ENCODE results near the gene GPR137B. TPM values are rescaled to one million over a fixed set of nuclear protein-coding genes. Genes with fewer than 3 reads are reported as not detected.

Gene GPR137B
- polyA plus RNA-seq, 1 donor from 2014 or later = 8.2 TPM

DNA sequence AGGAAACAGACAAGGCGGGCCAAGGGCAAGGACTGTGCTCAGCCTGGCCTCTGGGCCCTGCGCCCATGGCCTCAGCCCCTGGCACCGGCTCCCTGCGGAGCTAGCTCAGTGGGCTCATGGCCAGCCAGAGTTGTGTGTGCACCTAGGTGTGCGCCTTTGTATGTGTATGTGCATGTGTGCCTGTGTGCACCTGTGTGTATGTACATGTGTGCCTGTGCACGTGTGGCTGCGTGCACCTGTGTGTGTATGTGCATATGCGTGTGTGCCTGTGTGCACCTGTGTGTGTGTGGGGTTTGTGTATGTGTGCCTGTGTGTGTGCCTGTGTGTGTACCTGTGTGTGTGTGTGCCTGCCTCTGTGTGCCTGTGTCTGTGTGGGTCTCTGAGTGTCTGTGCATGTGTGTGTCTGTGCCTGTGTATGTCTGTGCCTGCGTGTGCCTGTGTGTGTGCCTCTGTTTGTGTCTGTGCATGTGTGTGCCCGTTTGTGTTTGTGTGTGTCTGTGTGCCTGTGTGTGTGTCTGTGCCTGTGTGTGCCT lies 7.4 kb downstream of the GPR137B start:
- TF ChIP-seq MXI1 (conservative IDR thresholded peaks at IDR 0.05; ENCODE audit: poor library complexity, severe bottlenecking) (no peak), EZH2 (IDR thresholded peaks at IDR 0.05; ENCODE audit: borderline replicate concordance, insufficient read depth, low read length, poor library complexity, severe bottlenecking) (no peak), TAF1 (IDR thresholded peaks at IDR 0.05; ENCODE audit: low read depth) (no peak), POLR2AphosphoS5 (IDR thresholded peaks at IDR 0.05) (no peak), EP300 (conservative IDR thresholded peaks at IDR 0.05; ENCODE audit: poor library complexity, severe bottlenecking) (no peak)
- TF ChIP-seq, protein P1, sequence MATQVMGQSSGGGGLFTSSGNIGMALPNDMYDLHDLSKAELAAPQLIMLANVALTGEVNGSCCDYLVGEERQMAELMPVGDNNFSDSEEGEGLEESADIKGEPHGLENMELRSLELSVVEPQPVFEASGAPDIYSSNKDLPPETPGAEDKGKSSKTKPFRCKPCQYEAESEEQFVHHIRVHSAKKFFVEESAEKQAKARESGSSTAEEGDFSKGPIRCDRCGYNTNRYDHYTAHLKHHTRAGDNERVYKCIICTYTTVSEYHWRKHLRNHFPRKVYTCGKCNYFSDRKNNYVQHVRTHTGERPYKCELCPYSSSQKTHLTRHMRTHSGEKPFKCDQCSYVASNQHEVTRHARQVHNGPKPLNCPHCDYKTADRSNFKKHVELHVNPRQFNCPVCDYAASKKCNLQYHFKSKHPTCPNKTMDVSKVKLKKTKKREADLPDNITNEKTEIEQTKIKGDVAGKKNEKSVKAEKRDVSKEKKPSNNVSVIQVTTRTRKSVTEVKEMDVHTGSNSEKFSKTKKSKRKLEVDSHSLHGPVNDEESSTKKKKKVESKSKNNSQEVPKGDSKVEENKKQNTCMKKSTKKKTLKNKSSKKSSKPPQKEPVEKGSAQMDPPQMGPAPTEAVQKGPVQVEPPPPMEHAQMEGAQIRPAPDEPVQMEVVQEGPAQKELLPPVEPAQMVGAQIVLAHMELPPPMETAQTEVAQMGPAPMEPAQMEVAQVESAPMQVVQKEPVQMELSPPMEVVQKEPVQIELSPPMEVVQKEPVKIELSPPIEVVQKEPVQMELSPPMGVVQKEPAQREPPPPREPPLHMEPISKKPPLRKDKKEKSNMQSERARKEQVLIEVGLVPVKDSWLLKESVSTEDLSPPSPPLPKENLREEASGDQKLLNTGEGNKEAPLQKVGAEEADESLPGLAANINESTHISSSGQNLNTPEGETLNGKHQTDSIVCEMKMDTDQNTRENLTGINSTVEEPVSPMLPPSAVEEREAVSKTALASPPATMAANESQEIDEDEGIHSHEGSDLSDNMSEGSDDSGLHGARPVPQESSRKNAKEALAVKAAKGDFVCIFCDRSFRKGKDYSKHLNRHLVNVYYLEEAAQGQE (IDR thresholded peaks at IDR 0.05; ENCODE audit: borderline replicate concordance) = no peak
- TF ChIP-seq, protein P2, sequence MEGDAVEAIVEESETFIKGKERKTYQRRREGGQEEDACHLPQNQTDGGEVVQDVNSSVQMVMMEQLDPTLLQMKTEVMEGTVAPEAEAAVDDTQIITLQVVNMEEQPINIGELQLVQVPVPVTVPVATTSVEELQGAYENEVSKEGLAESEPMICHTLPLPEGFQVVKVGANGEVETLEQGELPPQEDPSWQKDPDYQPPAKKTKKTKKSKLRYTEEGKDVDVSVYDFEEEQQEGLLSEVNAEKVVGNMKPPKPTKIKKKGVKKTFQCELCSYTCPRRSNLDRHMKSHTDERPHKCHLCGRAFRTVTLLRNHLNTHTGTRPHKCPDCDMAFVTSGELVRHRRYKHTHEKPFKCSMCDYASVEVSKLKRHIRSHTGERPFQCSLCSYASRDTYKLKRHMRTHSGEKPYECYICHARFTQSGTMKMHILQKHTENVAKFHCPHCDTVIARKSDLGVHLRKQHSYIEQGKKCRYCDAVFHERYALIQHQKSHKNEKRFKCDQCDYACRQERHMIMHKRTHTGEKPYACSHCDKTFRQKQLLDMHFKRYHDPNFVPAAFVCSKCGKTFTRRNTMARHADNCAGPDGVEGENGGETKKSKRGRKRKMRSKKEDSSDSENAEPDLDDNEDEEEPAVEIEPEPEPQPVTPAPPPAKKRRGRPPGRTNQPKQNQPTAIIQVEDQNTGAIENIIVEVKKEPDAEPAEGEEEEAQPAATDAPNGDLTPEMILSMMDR (IDR thresholded peaks at IDR 0.05; ENCODE audit: poor library complexity, severe bottlenecking) = no peak
- H3K9me3 ChIP-seq (ENCODE audit: low read length) = no peaks in the 10 kb centered on the region
- H3K9ac ChIP-seq (ENCODE audit: low read length) = no peak overlapping the region

DNA sequence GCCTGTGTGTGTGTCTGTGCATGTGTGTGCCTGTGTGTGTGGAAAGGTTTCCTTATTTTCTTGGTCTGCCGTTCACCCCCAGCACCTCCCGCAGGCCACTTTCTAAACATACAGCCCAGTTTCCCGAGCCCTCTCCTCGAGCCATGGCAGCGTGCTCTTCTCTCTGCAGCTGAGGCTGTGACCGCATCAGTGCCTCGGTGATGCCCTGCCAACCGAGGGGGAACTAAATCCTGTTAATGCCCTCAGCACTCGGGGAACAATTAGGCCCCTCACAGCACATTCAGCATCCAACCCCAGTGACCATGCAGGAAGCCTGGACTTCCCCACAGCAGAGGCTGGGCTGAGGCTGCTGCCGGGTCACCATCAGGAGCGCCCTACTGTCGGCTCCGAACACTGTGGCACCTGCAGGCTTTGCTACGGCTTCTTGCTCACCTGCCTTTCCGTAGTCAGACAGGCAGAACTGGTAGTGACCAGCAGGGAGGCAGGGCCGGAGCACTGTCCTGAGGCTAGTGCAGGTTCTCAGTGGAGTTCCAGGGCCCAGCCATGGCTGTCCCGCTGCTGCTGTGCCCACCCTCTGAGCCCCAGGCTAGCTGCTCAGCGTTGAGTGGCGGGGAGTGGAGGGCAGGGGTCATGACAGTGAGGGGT lies 8.1 kb downstream of the GPR137B start:
- Histone ChIP-seq H3K9me2 (ENCODE audit: insufficient read depth, low read length) (no peaks in the 10 kb centered on the region), H2AFZ (ENCODE audit: low read depth, low read length) (no peak overlapping the region), H3K36me3 (ENCODE audit: insufficient read depth, low read length) (no peaks in the 10 kb centered on the region), H3K4me3 (ENCODE audit: low read length) (no peak overlapping the region), H3K79me2 (replicated peaks; ENCODE audit: insufficient read depth, low read length) (peaks cover 4% of the 10 kb centered on the region), H3K4me2 (ENCODE audit: low read length) (no peak overlapping the region), H4K20me1 (ENCODE audit: insufficient read depth) (no peaks in the 10 kb centered on the region), H3K27me3 (ENCODE audit: insufficient read depth, low read depth, low read length) (no peaks in the 10 kb centered on the region), H3F3A (ENCODE audit: insufficient read depth, low read length, poor library complexity, severe bottlenecking) (no peaks in the 10 kb centered on the region), H3K9ac (ENCODE audit: low read length) (no peak overlapping the region), H3K9me3 (ENCODE audit: low read length) (no peaks in the 10 kb centered on the region), H3K27ac (ENCODE audit: low read length) (no peak overlapping the region)
- TF ChIP-seq SMC3 (conservative IDR thresholded peaks at IDR 0.05; ENCODE audit: poor library complexity) = no peak
- no peak for TF ChIP-seq RAD21 (conservative IDR thresholded peaks at IDR 0.05)
- TF ChIP-seq TAF1 (IDR thresholded peaks at IDR 0.05; ENCODE audit: low read depth) = no peak
- TF ChIP-seq, protein P1 (IDR thresholded peaks at IDR 0.05; ENCODE audit: borderline replicate concordance) = no peak

More for the DNA sequence above, 7.4 kb downstream of the GPR137B start:
- no peaks in the 10 kb centered on the region for H3K9me2 ChIP-seq (ENCODE audit: insufficient read depth, low read length)
- H3K36me3 ChIP-seq (ENCODE audit: insufficient read depth, low read length) = no peaks in the 10 kb centered on the region
- H3K4me2 ChIP-seq (ENCODE audit: low read length) = no peak overlapping the region
- no peak overlapping the region for H3K4me3 ChIP-seq (ENCODE audit: low read length)
- no peak overlapping the region for H3K27ac ChIP-seq (ENCODE audit: low read length)
- no peaks in the 10 kb centered on the region for H3K27me3 ChIP-seq (ENCODE audit: insufficient read depth, low read depth, low read length)
- peaks cover 5% of the 10 kb centered on the region for H3K79me2 ChIP-seq (replicated peaks; ENCODE audit: insufficient read depth, low read length)
- no peaks in the 10 kb centered on the region for H4K20me1 ChIP-seq (ENCODE audit: insufficient read depth)
- no peaks in the 10 kb centered on the region for H3F3A ChIP-seq (ENCODE audit: insufficient read depth, low read length, poor library complexity, severe bottlenecking)
- H2AFZ ChIP-seq (ENCODE audit: low read depth, low read length) = no peak overlapping the region
